Activated CD8-positive, alpha-beta memory T cell treated with anti-CD3 and anti-CD28 coated beads for 36 hours (primary cell): ENCODE measurements around the gene RASGRP1. TPM values are rescaled to one million over a fixed set of nuclear protein-coding genes. Genes with fewer than 3 reads are reported as not detected.

Experiments
- CTCF ChIA-PET: fragments of 350-600 bp; sonication (Branson Sonifier 250); formaldehyde crosslinking; loops from one replicate; lab custom pipeline; 2021; ENCODE audit warnings: antibody characterized with exemption; lab: Charles Lee
- POLR2A ChIA-PET: fragments of 350-600 bp; sonication (Branson Sonifier 250); formaldehyde crosslinking; loops from one replicate; lab custom pipeline; 2021; ENCODE audit warnings: antibody characterized with exemption; lab: Charles Lee
- total RNA-seq, 2 experiments: library from RNA; stranded (reverse); gene quantifications; one replicate each; pipeline ENCODE4 v1.2.3, GENCODE V29; 2021

RASGRP1 gene
- 10 to 100 TPM; 64.2 to 67.8 TPM for total RNA-seq

GRCh38 chr15:38564557-38565286 lies at the start of gene RASGRP1:
Gene RASGRP1, minus strand, starts transcription at chr15:38564814. Its CDS starts 186 bp downstream, at chr15:38564628.
- CTCF ChIA-PET: interaction anchor here (0.7 to 7.6 kb wide), 38 partner anchors 9 to 131 kb away, joined by 3 to 176 read pairs (median 4); partner anchors contain the start of gene FAM98B

GRCh38 chr15:38613085-38613484 lies 48.5 kb upstream of the RASGRP1 start:
- CTCF ChIA-PET: interaction anchor here (1.2 to 5.3 kb wide), 4 partner anchors 10 to 76 kb away, joined by 3 to 63 read pairs (median 20); partner anchors contain the start of gene RASGRP1
- POLR2A ChIA-PET: interaction anchor here (1.0 to 4.7 kb wide), 2 partner anchors 50 to 77 kb away, joined by 3 to 71 read pairs; partner anchors contain the start of gene RASGRP1

More at GRCh38 chr15:38564557-38565286, at the start of gene RASGRP1:
- POLR2A ChIA-PET: interaction anchor here (0.5 to 2.6 kb wide), 22 partner anchors 9 to 134 kb away, joined by 3 to 71 read pairs (median 6); partner anchors contain the start of gene FAM98B

GRCh38 chr15:38612159-38612863 lies 47.7 kb upstream of the RASGRP1 start:
- CTCF ChIA-PET: interaction anchor here (0.8 to 5.3 kb wide), 8 partner anchors 10 to 87 kb away, joined by 3 to 63 read pairs (median 6); partner anchors contain the start of gene RASGRP1

GRCh38 chr15:38611228-38611627 lies 46.6 kb upstream of the RASGRP1 start:
- ChIA-PET CTCF (interaction anchor here (1.1 to 5.3 kb wide), 5 partner anchors 48 to 78 kb away, joined by 3 to 63 read pairs (median 9); partner anchors contain the start of gene RASGRP1), POLR2A (interaction anchor here (0.6 to 4.7 kb wide), 12 partner anchors 20 to 76 kb away, joined by 3 to 71 read pairs (median 4); partner anchors contain the start of gene RASGRP1)

More at GRCh38 chr15:38612159-38612863, 47.7 kb upstream of the RASGRP1 start:
- POLR2A ChIA-PET: interaction anchor here (0.6 to 4.7 kb wide), 9 partner anchors 19 to 83 kb away, joined by 3 to 71 read pairs (median 3); partner anchors contain the start of gene RASGRP1

- POLR2A ChIA-PET: interaction anchor here (0.6 to 4.7 kb wide), 11 partner anchors 21 to 76 kb away, joined by 3 to 71 read pairs (median 4); partner anchors contain the start of gene RASGRP1
- CTCF ChIA-PET: interaction anchor here (1.4 to 5.3 kb wide), 4 partner anchors 48 to 78 kb away, joined by 8 to 63 read pairs (median 24); partner anchors contain the start of gene RASGRP1
These were observed 46.1 kb upstream of the RASGRP1 start for GRCh38 chr15:38610748-38611147.

- POLR2A ChIA-PET: interaction anchor here (1.3 to 4.7 kb wide), 2 partner anchors 42 to 46 kb away, joined by 3 to 71 read pairs; partner anchors contain the start of gene RASGRP1
- CTCF ChIA-PET: interaction anchor here (1.0 to 5.3 kb wide), 6 partner anchors 43 to 169 kb away, joined by 3 to 63 read pairs (median 4); partner anchors contain the start of gene RASGRP1
These were observed 44.6 kb upstream of the RASGRP1 start for GRCh38 chr15:38609097-38609738.

GRCh38 chr15:38608682-38609081 lies 44.1 kb upstream of the RASGRP1 start:
- ChIA-PET POLR2A (interaction anchor here (1.3 to 4.7 kb wide), 2 partner anchors 43 to 45 kb away, joined by 3 to 71 read pairs; partner anchors contain the start of gene RASGRP1), CTCF (interaction anchor here (4.6 to 5.3 kb wide), 2 partner anchors 46 to 80 kb away, joined by 38 to 63 read pairs; partner anchors contain the start of gene RASGRP1)

- ChIA-PET POLR2A (interaction anchor here (0.7 kb wide), 1 partner anchor 42 kb away, joined by 4 read pairs; the partner anchor contains the start of gene RASGRP1), CTCF (interaction anchor here (0.6 kb wide), 1 partner anchor 1513 kb away, joined by 3 read pairs; no protein-coding TSS in a partner anchor)
These were observed 41.1 kb upstream of the RASGRP1 start for GRCh38 chr15:38605744-38606143.

- ChIA-PET CTCF (interaction anchor here (1.0 kb wide), 1 partner anchor 83 kb away, joined by 3 read pairs; no protein-coding TSS in a partner anchor), POLR2A (no interaction called here)
These were observed 39.1 kb upstream of the RASGRP1 start for GRCh38 chr15:38603672-38604071.

- POLR2A ChIA-PET: no interaction called here
These were observed 38.5 kb upstream of the RASGRP1 start for GRCh38 chr15:38602910-38603670.

GRCh38 chr15:38600236-38600635 lies 35.6 kb upstream of the RASGRP1 start:
- ChIA-PET CTCF (no interaction called here), POLR2A (no interaction called here)

More at GRCh38 chr15:38602910-38603670, 38.5 kb upstream of the RASGRP1 start:
- CTCF ChIA-PET: interaction anchor here (1.0 kb wide), 1 partner anchor 84 kb away, joined by 3 read pairs; no protein-coding TSS in a partner anchor

GRCh38 chr15:38598749-38599148 lies 34.1 kb upstream of the RASGRP1 start:
- POLR2A ChIA-PET: no interaction called here
- CTCF ChIA-PET: no interaction called here

GRCh38 chr15:38597219-38597800 lies 32.7 kb upstream of the RASGRP1 start:
- ChIA-PET CTCF (interaction anchor here (1.5 kb wide), 1 partner anchor 33 kb away, joined by 5 read pairs; the partner anchor contains the start of gene RASGRP1), POLR2A (interaction anchor here (0.7 kb wide), 1 partner anchor 32 kb away, joined by 4 read pairs; no protein-coding TSS in a partner anchor)

- ChIA-PET POLR2A (no interaction called here), CTCF (no interaction called here)
These were observed 28.9 kb upstream of the RASGRP1 start for GRCh38 chr15:38593524-38593923.

GRCh38 chr15:38589502-38589901 lies 24.9 kb upstream of the RASGRP1 start:
- ChIA-PET CTCF (interaction anchor here (0.7 to 1.1 kb wide), 2 partner anchors 8 to 101 kb away, joined by 3 read pairs; no protein-coding TSS in a partner anchor), POLR2A (no interaction called here)

GRCh38 chr15:38588672-38589071 lies 24.1 kb upstream of the RASGRP1 start:
- ChIA-PET POLR2A (no interaction called here), CTCF (interaction anchor here (1.1 to 1.3 kb wide), 2 partner anchors 95 to 102 kb away, joined by 3 read pairs; no protein-coding TSS in a partner anchor)
